Measurements from ENCODE around the gene ADCY2. TPM values are rescaled to one million over a fixed set of nuclear protein-coding genes. Genes with fewer than 3 reads are reported as not detected.

The ADCY2 gene
- total RNA-seq, 2 experiments from 2014 or later: not detected

- Histone ChIP-seq H4K20me1 (ENCODE audit: insufficient read depth, low read length) (no peaks in the 10 kb centered on the region), H3K4me2 (ENCODE audit: low read length) (no peak overlapping the region), H3K4me3 (ENCODE audit: low read depth, low read length, poor library complexity, severe bottlenecking) (no peak overlapping the region), H3K79me2 (ENCODE audit: insufficient read depth, low read depth, low read length) (no peaks in the 10 kb centered on the region), H3K36me3 (ENCODE audit: insufficient read depth, low read length) (no peaks in the 10 kb centered on the region), H3K9me2 (ENCODE audit: insufficient read depth, low read length) (no peaks in the 10 kb centered on the region), H2AFZ (ENCODE audit: low read length) (no peak overlapping the region), H3K9me3 (ENCODE audit: low read length) (no peaks in the 10 kb centered on the region), H3K4me1 (ENCODE audit: insufficient read depth, low read length, poor library complexity, severe bottlenecking) (no peaks in the 10 kb centered on the region), H3K27ac (ENCODE audit: low read depth, low read length, poor library complexity, severe bottlenecking) (no peak overlapping the region)
- TF ChIP-seq CTCF (conservative IDR thresholded peaks at IDR 0.05; ENCODE audit: low read length) (no peak), EZH2phosphoT487 (IDR thresholded peaks at IDR 0.05; ENCODE audit: borderline replicate concordance, low read depth, low read length) (no peak)
- DNase-seq (ENCODE audit: low spot score): no peak
- intact Hi-C loops (cut with micrococcal nuclease; ENCODE audit: unreplicated experiment): loop anchor here (5.0 kb wide), 1 partner anchor 498 kb away; no protein-coding TSS in a partner anchor
- POLR2A ChIA-PET: no interaction called here
- no TSS peak for BruUV-seq (replicated peaks)
- CTCF ChIA-PET (ENCODE audit: unreplicated experiment): no interaction called here
These were observed 364.1 kb downstream of the ADCY2 start for GRCh38 chr5:7759951-7760580.

- H3K4me2 ChIP-seq (ENCODE audit: low read length): no peak overlapping the region
- BruUV-seq (replicated peaks): no TSS peak
- no peaks in the 10 kb centered on the region for H3K9me2 ChIP-seq (ENCODE audit: insufficient read depth, low read length)
- H3K4me3 ChIP-seq (ENCODE audit: low read depth, low read length, poor library complexity, severe bottlenecking): no peak overlapping the region
- no peak overlapping the region for H2AFZ ChIP-seq (ENCODE audit: low read length)
- H3K36me3 ChIP-seq (ENCODE audit: insufficient read depth, low read length): no peaks in the 10 kb centered on the region
- no peaks in the 10 kb centered on the region for H4K20me1 ChIP-seq (ENCODE audit: insufficient read depth, low read length)
- ChIA-PET CTCF (ENCODE audit: unreplicated experiment) (no interaction called here), POLR2A (interaction anchor here (0.5 kb wide), 1 partner anchor 1848 kb away, joined by 3 read pairs; no protein-coding TSS in a partner anchor)
- intact Hi-C loops (cut with micrococcal nuclease; ENCODE audit: unreplicated experiment): no loop called here
- no peak overlapping the region for H3K27ac ChIP-seq (ENCODE audit: low read depth, low read length, poor library complexity, severe bottlenecking)
- no peak for TF ChIP-seq EZH2phosphoT487 (IDR thresholded peaks at IDR 0.05; ENCODE audit: borderline replicate concordance, low read depth, low read length)
- no peak for TF ChIP-seq CTCF (conservative IDR thresholded peaks at IDR 0.05; ENCODE audit: low read length)
- H3K79me2 ChIP-seq (ENCODE audit: insufficient read depth, low read depth, low read length): no peaks in the 10 kb centered on the region
- no peaks in the 10 kb centered on the region for H3K9me3 ChIP-seq (ENCODE audit: low read length)
- H3K4me1 ChIP-seq (ENCODE audit: insufficient read depth, low read length, poor library complexity, severe bottlenecking): no peaks in the 10 kb centered on the region
- DNase-seq (ENCODE audit: low spot score): no peak
These were observed 366.3 kb downstream of the ADCY2 start for GRCh38 chr5:7762267-7762666.

GRCh38 chr5:7763621-7764072 lies 367.7 kb downstream of the ADCY2 start:
- CTCF ChIA-PET (ENCODE audit: unreplicated experiment): no interaction called here
- Histone ChIP-seq H3K79me2 (ENCODE audit: insufficient read depth, low read depth, low read length) (no peaks in the 10 kb centered on the region), H3K9me3 (ENCODE audit: low read length) (no peaks in the 10 kb centered on the region), H3K4me3 (ENCODE audit: low read depth, low read length, poor library complexity, severe bottlenecking) (no peak overlapping the region), H3K4me1 (ENCODE audit: insufficient read depth, low read length, poor library complexity, severe bottlenecking) (no peaks in the 10 kb centered on the region), H3K36me3 (ENCODE audit: insufficient read depth, low read length) (no peaks in the 10 kb centered on the region), H4K20me1 (ENCODE audit: insufficient read depth, low read length) (no peaks in the 10 kb centered on the region), H3K9me2 (ENCODE audit: insufficient read depth, low read length) (no peaks in the 10 kb centered on the region), H3K4me2 (ENCODE audit: low read length) (no peak overlapping the region), H3K27ac (ENCODE audit: low read depth, low read length, poor library complexity, severe bottlenecking) (no peak overlapping the region), H2AFZ (ENCODE audit: low read length) (no peak overlapping the region)
- BruUV-seq (replicated peaks): no TSS peak
- POLR2A ChIA-PET: no interaction called here
- TF ChIP-seq EZH2phosphoT487 (IDR thresholded peaks at IDR 0.05; ENCODE audit: borderline replicate concordance, low read depth, low read length): no peak
- TF ChIP-seq CTCF (conservative IDR thresholded peaks at IDR 0.05; ENCODE audit: low read length): no peak
- no peak for DNase-seq (ENCODE audit: low spot score)
- intact Hi-C loops (cut with micrococcal nuclease; ENCODE audit: unreplicated experiment): no loop called here

Data from OCI-LY7 (cell line).